Vagina (tissue), 2 donors: Measurements from ENCODE around the gene ATG4D.

Source experiments
- CTCF ChIP-seq, 3 experiments: fragments of 450-650 bp in 2 of 3; fragments of 200-600 bp in 1 of 3; sonication (generic) in 1 of 3; IDR thresholded peaks; one replicate each; pipeline ENCODE4 v1.5.1; 2017 to 2019; ENCODE audit warnings: antibody characterized with exemption in 3 of 3, mild to moderate bottlenecking in 2 of 3, moderate library complexity in 2 of 3
- POLR2A ChIP-seq, 2 donors: fragments of 450-650 bp; IDR thresholded peaks; one replicate each; pipeline ENCODE4 v1.6.1; 2017; ENCODE audit warnings: antibody characterized with exemption in 2 of 2, mild to moderate bottlenecking in 2 of 2, moderate library complexity in 2 of 2
- POLR2AphosphoS5 ChIP-seq, 2 donors: sonication (generic); formaldehyde crosslinking; IDR thresholded peaks; one replicate each; pipeline ENCODE4 v1.9.0; 2017; ENCODE audit warnings: antibody characterized with exemption in 2 of 2, mild to moderate bottlenecking in 2 of 2, low read depth in 1 of 2; ENCODE audit not compliant: insufficient read depth in 1 of 2

DNA sequence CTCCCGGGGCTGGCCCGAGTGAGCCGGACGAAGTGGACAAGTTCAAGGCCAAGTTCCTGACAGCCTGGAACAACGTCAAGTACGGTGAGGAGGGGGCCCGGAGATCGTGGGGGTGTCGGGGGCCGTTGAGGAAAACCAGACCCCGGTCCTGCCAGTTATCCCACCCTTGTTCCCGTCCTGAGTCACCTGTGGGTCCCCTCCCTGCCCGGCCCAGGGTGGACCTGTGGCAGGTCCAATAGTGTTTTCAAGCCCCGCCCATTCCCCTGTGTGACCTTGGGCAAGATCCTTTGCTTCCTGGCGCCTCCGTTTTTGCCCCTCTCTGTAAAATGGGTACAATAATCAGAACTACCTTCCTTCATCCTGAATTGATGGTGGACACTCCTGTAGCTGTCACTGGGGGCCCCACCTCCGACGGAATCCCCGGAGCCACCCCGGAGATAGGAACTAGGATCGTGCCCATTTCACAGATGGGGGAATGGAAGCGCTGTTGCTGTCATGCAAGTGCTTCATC lies 593 bp downstream of the ATG4D start:
- TF ChIP-seq POLR2A (IDR thresholded peaks at IDR 0.05) (no peak), POLR2AphosphoS5 (IDR thresholded peaks at IDR 0.05; ENCODE audit: insufficient read depth in 1 of 2, low read depth in 1 of 2) (no peak), CTCF (IDR thresholded peaks at IDR 0.05) (no peak)
